AG04450 (cell line): ENCODE measurements around the gene NTMT1. TPM values are rescaled to one million over a fixed set of nuclear protein-coding genes. Genes with fewer than 3 reads are reported as not detected.

Experiments
- CTCF ChIA-PET: fragments of 300-600, 350-600 bp; formaldehyde crosslinking; extraction: SDS; loops from one replicate; lab custom pipeline; 2022; ENCODE audit warnings: antibody characterized with exemption, inconsistent platforms; lab: Charles Lee
- POLR2A ChIA-PET: fragments of 350-600 bp; formaldehyde crosslinking; extraction: SDS; loops from one replicate; lab custom pipeline; 2021; ENCODE audit warnings: antibody characterized with exemption, inconsistent platforms; lab: Yijun Ruan, JAX
- DNase-seq: peaks from one replicate; pipeline ENCODE4 v3.0.0-alpha.2; 2011; ENCODE audit warnings: low read depth, low spot score
- H3K27ac ChIP-seq: one replicate; pipeline ENCODE4 v1.5.1; 2012; ENCODE audit warnings: low read depth, low read length, control low read depth
- H3K27me3 ChIP-seq: one replicate; pipeline ENCODE4 v1.6.0; 2012; ENCODE audit warnings: low read length; ENCODE audit not compliant: control insufficient read depth, insufficient read depth
- H3K4me3 ChIP-seq: 2 replicates; pipeline ENCODE4 v1.5.1; 2011; ENCODE audit warnings: mild to moderate bottlenecking, low read depth, low read length, control low read depth
- H3K9me3 ChIP-seq: 2 replicates; pipeline ENCODE4 v1.5.1; 2012; ENCODE audit warnings: low read length; ENCODE audit not compliant: control insufficient read depth, insufficient read depth
- polyA plus RNA-seq: library from polyadenylated mRNA; depleted of rRNA; stranded (reverse); fragments of >200 nt; gene quantifications from 2 replicates; pipeline ENCODE4 v1.2.3, GENCODE V29; 2011
- TF ChIP-seq, protein P1 (sequence below): IDR thresholded peaks from 2 replicates; pipeline ENCODE4 v1.5.1; 2011; ENCODE audit warnings: low read depth, low read length, control low read depth, inconsistent platforms

Gene NTMT1
- polyA plus RNA-seq, 1 experiment, result 49.3 TPM

DNA sequence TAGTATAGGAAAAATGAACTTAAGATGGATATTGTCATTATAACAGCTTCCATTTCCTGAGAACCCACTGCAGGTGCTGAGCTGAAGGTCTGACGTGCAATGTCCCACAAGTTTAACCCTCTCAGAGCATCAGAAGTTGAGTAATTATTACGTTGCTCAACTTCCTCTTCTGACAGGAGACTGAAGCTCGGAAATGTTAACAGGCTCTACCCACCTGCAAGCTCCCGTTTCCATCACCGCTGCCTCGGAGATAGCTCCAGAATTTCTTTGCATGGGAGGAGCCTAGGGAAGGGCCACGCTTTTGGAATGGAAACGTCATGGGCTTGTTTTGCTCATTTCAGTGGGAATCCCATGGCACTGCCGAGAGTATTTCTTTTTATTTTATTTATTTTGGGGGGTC lies 1.0 kb upstream of the NTMT1 start:
- Histone ChIP-seq H3K27me3 (no peaks in the 10 kb centered on the region), H3K4me3 (no peak overlapping the region), H3K9me3 (no peaks in the 10 kb centered on the region), H3K27ac (no peak overlapping the region)
- no peak for DNase-seq
- ChIA-PET CTCF (interaction anchor here (0.6 to 7.1 kb wide), 13 partner anchors 8 to 499 kb away, joined by 3 to 302 read pairs (median 5); no protein-coding TSS in a partner anchor), POLR2A (no interaction called here)
- TF ChIP-seq, protein P1, sequence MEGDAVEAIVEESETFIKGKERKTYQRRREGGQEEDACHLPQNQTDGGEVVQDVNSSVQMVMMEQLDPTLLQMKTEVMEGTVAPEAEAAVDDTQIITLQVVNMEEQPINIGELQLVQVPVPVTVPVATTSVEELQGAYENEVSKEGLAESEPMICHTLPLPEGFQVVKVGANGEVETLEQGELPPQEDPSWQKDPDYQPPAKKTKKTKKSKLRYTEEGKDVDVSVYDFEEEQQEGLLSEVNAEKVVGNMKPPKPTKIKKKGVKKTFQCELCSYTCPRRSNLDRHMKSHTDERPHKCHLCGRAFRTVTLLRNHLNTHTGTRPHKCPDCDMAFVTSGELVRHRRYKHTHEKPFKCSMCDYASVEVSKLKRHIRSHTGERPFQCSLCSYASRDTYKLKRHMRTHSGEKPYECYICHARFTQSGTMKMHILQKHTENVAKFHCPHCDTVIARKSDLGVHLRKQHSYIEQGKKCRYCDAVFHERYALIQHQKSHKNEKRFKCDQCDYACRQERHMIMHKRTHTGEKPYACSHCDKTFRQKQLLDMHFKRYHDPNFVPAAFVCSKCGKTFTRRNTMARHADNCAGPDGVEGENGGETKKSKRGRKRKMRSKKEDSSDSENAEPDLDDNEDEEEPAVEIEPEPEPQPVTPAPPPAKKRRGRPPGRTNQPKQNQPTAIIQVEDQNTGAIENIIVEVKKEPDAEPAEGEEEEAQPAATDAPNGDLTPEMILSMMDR, result no peak

DNA sequence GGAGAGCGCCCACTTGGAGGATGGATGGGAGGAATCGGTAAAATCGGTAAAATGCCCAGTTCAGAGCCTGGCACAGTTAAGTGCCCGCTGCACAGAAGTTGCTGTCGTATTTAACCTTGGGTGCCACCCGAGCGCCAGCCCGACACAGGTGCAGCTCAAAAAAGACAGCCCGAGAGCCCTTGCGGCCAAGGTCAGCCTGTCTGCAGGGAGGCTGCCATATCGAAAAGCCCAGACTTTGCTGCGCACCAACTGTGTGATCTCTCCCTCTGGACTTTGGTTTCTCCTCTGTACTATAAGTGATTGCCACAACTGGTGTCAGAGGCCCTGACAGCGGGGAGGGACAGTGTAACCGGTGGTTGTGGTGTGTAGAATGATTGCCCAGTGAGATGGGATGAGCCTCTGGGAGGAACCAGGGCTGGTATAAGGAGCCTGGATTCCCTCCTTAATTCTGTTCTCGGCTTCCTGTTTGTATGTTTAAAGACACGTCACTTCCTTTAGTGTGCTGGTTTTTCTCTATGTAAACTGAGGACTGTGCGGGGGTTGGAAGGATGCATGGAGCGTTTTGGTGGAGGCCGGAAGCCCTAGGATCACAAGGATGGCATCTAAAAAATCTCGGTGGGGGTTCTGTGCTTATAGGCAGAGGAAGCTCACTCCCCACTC lies 792 bp downstream of the NTMT1 start:
- CTCF ChIA-PET, result interaction anchor here (0.7 to 7.1 kb wide), 6 partner anchors 15 to 495 kb away, joined by 3 to 302 read pairs (median 5); partner anchors contain the start of gene ASB6
- Histone ChIP-seq H3K27me3 (no peaks in the 10 kb centered on the region), H3K9me3 (no peaks in the 10 kb centered on the region), H3K4me3 (peak overlapping the region; percentile 92), H3K27ac (peak overlapping the region; percentile 94)
- DNase-seq, result peak; percentile 72
- POLR2A ChIA-PET, result interaction anchor here (0.6 to 1.8 kb wide), 8 partner anchors 10 to 498 kb away, joined by 3 to 10 read pairs (median 4); partner anchors contain the start of gene IER5L
- TF ChIP-seq, protein P1, result no peak

DNA sequence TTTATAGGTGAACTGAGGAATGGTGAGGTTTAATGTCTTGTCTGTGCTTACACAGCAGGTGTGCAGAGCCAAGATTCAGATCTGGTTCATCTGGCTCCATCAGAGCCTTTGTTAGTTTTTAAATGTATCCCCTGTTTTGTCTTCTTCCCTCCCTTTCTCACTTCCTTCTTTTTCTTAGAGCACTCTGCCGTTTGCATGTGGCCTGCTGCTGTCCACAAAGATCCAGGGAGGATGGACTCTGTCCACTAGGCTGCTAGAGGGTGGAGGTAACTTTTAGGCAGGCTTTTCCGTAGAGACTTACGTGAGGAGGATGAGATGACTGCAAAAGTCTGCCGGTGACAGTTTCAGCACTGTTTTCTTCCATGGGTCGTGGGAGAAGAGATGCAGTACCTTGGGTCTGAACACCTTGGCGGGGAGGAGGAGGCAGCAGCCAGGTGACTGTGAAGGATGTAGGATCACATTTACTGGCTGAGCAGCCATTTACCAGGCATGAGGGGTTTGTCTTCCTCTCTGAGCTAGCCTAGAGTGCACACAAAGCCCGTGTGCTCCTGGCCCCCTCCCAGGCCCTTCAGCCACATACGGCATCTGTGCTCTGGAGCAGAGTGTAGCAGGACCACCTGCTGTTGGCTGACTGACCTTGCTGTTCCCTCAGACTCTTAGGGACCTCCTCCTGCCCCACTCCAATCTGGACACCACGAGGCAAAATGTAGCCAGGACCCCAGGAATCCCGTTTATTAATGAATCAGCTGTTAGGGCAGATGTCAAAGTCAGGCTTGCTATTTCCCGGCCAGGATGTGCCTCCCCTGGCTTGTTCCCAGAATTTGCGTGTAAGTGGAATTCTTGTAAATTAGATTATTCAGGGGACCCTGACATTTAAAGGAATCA lies 1.8 kb downstream of the NTMT1 start:
- H3K9me3 ChIP-seq, result no peaks in the 10 kb centered on the region
- TF ChIP-seq, protein P1, result no peak
- no peaks in the 10 kb centered on the region for H3K27me3 ChIP-seq
- ChIA-PET POLR2A (interaction anchor here (0.7 to 1.8 kb wide), 5 partner anchors 12 to 488 kb away, joined by 3 to 10 read pairs (median 3); partner anchors contain the start of gene IER5L), CTCF (interaction anchor here (0.7 to 1.8 kb wide), 6 partner anchors 14 to 496 kb away, joined by 3 to 16 read pairs (median 5); partner anchors contain the start of gene ASB6)
- DNase-seq, result no peak
- H3K4me3 ChIP-seq, result peak overlapping the region; percentile 92
- peak overlapping the region; percentile 69 for H3K27ac ChIP-seq

DNA sequence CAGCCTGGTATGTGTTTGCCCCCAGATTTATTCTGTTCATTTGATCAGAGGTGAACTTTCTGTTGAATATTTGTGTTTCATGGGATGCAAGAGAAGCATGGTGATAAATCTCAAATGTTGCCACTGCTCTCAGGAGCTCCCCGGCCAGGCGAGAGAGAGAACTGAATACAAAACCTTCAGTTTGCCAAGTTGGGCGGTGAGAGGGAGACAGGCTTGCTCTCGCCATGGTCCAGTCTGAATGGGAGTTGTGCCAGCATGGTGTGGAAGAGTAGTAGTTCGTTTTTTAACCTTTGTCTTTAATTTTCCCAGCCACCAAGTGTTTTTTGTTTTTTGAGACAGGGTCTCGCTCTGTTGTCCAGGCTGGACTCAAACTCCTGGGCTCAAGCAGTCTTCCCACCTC lies 2.7 kb downstream of the NTMT1 start:
- Histone ChIP-seq H3K27me3 (no peaks in the 10 kb centered on the region), H3K27ac (no peak overlapping the region), H3K9me3 (no peaks in the 10 kb centered on the region), H3K4me3 (peak overlapping the region; percentile 92)
- ChIA-PET POLR2A (no interaction called here), CTCF (interaction anchor here (1.5 to 1.9 kb wide), 2 partner anchors 454 to 497 kb away, joined by 6 to 7 read pairs; no protein-coding TSS in a partner anchor)
- TF ChIP-seq, protein P1, result no peak
- DNase-seq, result no peak
